ENCODE results near the gene STUM. TPM values are rescaled to one million over a fixed set of nuclear protein-coding genes. Genes with fewer than 3 reads are reported as not detected.
A peak's percentile ranks its signal among the peaks of the same experiment; 100 is the strongest.

The STUM gene
- total and polyA plus RNA-seq, 4 experiments from 2014 or later, result 0.03 TPM; not detected in 3

DNA sequence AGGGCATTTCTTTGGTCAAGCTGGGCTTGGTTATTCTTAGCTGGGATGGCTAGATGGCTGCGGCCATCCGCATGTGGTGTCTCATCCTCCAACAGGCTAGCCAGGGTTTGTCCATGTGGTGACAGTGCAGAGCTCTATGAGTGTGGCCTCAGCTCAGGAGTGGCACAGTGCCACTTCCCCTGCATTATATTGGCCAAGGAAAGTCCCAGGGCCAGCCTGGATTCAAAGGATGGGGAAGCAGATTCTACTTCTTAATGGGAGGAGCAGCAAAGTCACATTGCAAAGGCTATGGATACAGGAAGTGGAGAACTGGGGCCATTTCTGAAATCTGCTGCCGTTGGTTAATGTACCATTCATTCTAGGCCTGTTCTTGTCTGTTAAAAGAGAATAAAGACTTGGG is 34.4 kb downstream of the STUM start:
- H3K9me3 Mint-ChIP-seq, result peaks cover 0 to 2% (median 0%) of the 10 kb centered on the region in 8 donors
- ChIA-PET POLR2A (ENCODE audit: partially characterized antibody) (no interaction called here), CTCF (ENCODE audit: partially characterized antibody) (interaction anchor here (2.0 kb wide), 1 partner anchor 15 kb away, joined by 7 read pairs; no protein-coding TSS in a partner anchor)
- DNase-seq, result no peak
- no peaks in the 10 kb centered on the region for H3K9me3 ChIP-seq (ENCODE audit: control insufficient read depth in 1 of 2, low read length in 2 of 2)
- H3K27me3 Mint-ChIP-seq, result peaks cover 3% of the 10 kb centered on the region in 2 donors
- intact Hi-C loops (cut with micrococcal nuclease), result no loop called here
- H3K4me1 Mint-ChIP-seq, result peaks cover 0 to 1% (median 0%) of the 10 kb centered on the region in 4 donors
- H3K36me3 Mint-ChIP-seq, result no peaks in the 10 kb centered on the region
- H3K27me3 ChIP-seq (ENCODE audit: insufficient read depth, low read length), result no peaks in the 10 kb centered on the region
- H3K27ac Mint-ChIP-seq, result no peak overlapping the region
- H3K4me1 ChIP-seq (ENCODE audit: insufficient read depth, low read length), result no peaks in the 10 kb centered on the region
- no peak overlapping the region for H3K4me3 Mint-ChIP-seq
- H3K27ac ChIP-seq (ENCODE audit: low read depth, low read length), result no peak overlapping the region
- H3K4me3 ChIP-seq (ENCODE audit: low read length in 2 of 2), result no peak overlapping the region
- no peaks in the 10 kb centered on the region for H3K36me3 ChIP-seq (ENCODE audit: insufficient read depth, low read length)

DNA sequence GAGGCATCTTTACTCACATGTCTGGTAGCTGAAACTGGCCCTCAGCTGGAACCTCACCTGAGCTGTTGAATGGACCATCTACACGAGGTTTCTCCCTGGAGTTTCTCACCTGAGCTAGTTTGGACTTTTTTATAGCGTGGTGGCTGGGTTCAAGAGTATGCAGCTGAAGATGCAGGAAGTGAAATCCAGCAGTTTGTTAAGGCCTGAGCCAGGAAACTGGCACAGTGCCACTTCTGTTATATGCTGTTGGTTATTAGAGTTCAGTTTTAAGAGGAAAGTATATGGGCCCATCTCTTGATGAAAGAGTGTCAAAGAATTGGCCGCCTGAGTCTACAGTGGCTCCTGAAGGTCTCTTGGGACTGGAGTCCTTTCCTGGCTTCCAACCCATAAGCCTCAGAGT is 35.6 kb downstream of the STUM start:
- H3K27me3 Mint-ChIP-seq, result peaks cover 3% of the 10 kb centered on the region in 2 donors
- intact Hi-C loops (cut with micrococcal nuclease), result no loop called here
- H3K9me3 ChIP-seq (ENCODE audit: control insufficient read depth in 1 of 2, low read length in 2 of 2), result no peaks in the 10 kb centered on the region
- H3K36me3 ChIP-seq (ENCODE audit: insufficient read depth, low read length), result no peaks in the 10 kb centered on the region
- CTCF ChIA-PET (ENCODE audit: partially characterized antibody), result interaction anchor here (2.8 kb wide), 1 partner anchor 24 kb away, joined by 9 read pairs; no protein-coding TSS in a partner anchor
- H3K4me3 Mint-ChIP-seq, result no peak overlapping the region
- no peaks in the 10 kb centered on the region for H3K36me3 Mint-ChIP-seq
- DNase-seq, result no peak
- H3K9me3 Mint-ChIP-seq, result peaks cover 0 to 2% (median 0%) of the 10 kb centered on the region in 8 donors
- POLR2A ChIA-PET (ENCODE audit: partially characterized antibody), result no interaction called here
- H3K27me3 ChIP-seq (ENCODE audit: insufficient read depth, low read length), result no peaks in the 10 kb centered on the region
- H3K27ac Mint-ChIP-seq, result peak overlapping the region in 2 of 7 donors; percentile 5 to 8
- H3K27ac ChIP-seq (ENCODE audit: low read depth, low read length), result no peak overlapping the region
- H3K4me1 ChIP-seq (ENCODE audit: insufficient read depth, low read length), result no peaks in the 10 kb centered on the region
- H3K4me1 Mint-ChIP-seq, result peaks cover 0 to 1% (median 0%) of the 10 kb centered on the region in 4 donors
- H3K4me3 ChIP-seq (ENCODE audit: low read length in 2 of 2), result no peak overlapping the region

DNA sequence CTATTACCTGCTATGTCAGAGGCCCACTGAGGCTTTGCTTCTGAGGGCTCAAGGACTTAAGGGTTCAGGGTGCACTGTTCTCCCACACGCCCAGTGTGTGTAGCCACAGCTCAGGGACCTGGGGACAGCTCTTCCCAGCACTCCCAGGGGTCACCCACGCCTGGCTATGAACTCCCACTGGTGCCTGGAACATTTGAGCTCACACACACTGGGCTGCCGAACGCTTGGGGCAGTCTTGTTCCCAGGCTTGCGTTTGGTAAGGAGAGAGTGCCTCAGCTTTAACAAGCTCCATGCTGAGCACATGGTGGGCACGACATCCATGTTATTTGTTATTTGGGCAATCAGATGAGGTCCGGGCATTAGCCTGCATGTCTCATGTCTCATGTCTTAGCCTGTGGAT is 37.6 kb downstream of the STUM start:
- no peak for DNase-seq
- H3K27me3 ChIP-seq (ENCODE audit: insufficient read depth, low read length), result no peaks in the 10 kb centered on the region
- Mint-ChIP-seq H3K36me3 (no peaks in the 10 kb centered on the region), H3K27ac (no peak overlapping the region), H3K9me3 (no peaks in the 10 kb centered on the region), H3K4me1 (peaks cover 0 to 1% (median 0%) of the 10 kb centered on the region in 4 donors), H3K4me3 (no peak overlapping the region), H3K27me3 (peaks cover 3 to 11% of the 10 kb centered on the region in 2 donors)
- intact Hi-C loops (cut with micrococcal nuclease), result no loop called here
- no peak overlapping the region for H3K27ac ChIP-seq (ENCODE audit: low read depth, low read length)
- ChIA-PET POLR2A (ENCODE audit: partially characterized antibody) (no interaction called here), CTCF (ENCODE audit: partially characterized antibody) (interaction anchor here (0.8 to 2.8 kb wide), 3 partner anchors 23 to 115 kb away, joined by 3 to 9 read pairs (median 4); no protein-coding TSS in a partner anchor)
- no peaks in the 10 kb centered on the region for H3K9me3 ChIP-seq (ENCODE audit: control insufficient read depth in 1 of 2, low read length in 2 of 2)
- no peak overlapping the region for H3K4me3 ChIP-seq (ENCODE audit: low read length in 2 of 2)
- no peaks in the 10 kb centered on the region for H3K4me1 ChIP-seq (ENCODE audit: insufficient read depth, low read length)
- no peaks in the 10 kb centered on the region for H3K36me3 ChIP-seq (ENCODE audit: insufficient read depth, low read length)

DNA sequence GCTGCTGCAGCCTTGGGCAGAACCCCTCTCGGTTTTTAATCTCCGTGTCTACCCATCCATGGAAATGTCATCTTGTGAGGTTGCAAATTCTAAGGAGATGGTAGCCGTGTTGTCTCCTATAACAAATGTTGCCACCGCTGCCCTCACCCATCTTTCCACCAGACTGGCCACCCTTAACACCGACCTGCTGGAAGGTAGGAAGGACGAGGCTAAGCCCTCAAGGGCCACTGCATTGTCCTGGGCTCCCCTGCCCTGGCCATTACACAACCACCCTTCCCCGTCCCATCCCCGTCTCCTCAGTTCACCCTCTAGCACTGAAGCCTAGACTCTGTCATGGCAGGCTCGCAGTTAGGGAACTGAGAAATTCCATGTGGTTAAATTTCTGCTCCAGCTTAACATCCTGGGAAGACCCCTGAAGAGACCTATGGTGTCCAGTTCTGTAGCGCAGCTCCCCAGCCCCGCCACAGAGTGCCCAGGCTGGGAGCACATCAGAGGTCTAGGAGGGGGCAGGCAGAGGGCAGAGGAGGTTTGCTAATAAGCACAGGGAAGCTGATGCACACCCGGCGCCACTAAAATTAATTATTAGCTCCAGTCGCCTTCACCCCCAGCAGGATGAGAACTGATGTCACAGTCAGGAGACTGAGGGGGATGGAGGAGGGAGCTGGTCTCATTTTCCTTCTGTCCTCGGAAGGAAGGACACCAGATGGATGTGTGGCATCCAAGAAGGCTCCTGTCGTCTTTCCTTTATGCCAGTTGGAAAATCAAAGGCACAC is 38.3 kb downstream of the STUM start:
- no peak overlapping the region for H3K27ac ChIP-seq (ENCODE audit: low read depth, low read length)
- Mint-ChIP-seq H3K9me3 (no peaks in the 10 kb centered on the region), H3K36me3 (no peaks in the 10 kb centered on the region), H3K4me3 (no peak overlapping the region), H3K27me3 (peaks cover 3 to 12% of the 10 kb centered on the region in 2 donors), H3K4me1 (peaks cover 0 to 1% (median 0%) of the 10 kb centered on the region in 4 donors), H3K27ac (no peak overlapping the region)
- intact Hi-C loops (cut with micrococcal nuclease), result no loop called here
- H3K4me1 ChIP-seq (ENCODE audit: insufficient read depth, low read length), result no peaks in the 10 kb centered on the region
- DNase-seq, result no peak
- no peak overlapping the region for H3K4me3 ChIP-seq (ENCODE audit: low read length in 2 of 2)
- ChIA-PET POLR2A (ENCODE audit: partially characterized antibody) (no interaction called here), CTCF (ENCODE audit: partially characterized antibody) (interaction anchor here (0.8 kb wide), 1 partner anchor 114 kb away, joined by 3 read pairs; no protein-coding TSS in a partner anchor)
- H3K36me3 ChIP-seq (ENCODE audit: insufficient read depth, low read length), result no peaks in the 10 kb centered on the region
- no peaks in the 10 kb centered on the region for H3K27me3 ChIP-seq (ENCODE audit: insufficient read depth, low read length)
- H3K9me3 ChIP-seq (ENCODE audit: control insufficient read depth in 1 of 2, low read length in 2 of 2), result no peaks in the 10 kb centered on the region

DNA sequence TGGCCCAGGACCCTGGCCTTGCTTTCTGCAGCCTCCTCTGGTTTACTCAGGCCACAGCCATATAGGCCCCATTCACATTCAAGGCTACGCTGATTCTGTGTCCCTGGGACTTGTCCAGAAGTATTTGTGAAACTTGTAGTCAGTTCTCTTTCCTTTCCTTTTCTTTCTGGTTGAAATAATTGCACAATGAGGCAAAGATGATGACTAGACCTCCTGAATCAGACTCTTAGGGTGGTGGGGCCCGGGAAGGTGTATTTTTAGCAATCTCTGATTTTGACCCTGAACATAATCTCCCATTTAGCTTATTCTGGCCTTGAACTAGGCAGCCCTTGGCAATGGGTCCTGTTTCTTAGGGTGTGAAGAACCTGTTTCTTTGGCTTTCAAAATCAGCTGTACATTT is 39.9 kb downstream of the STUM start:
- ChIA-PET POLR2A (ENCODE audit: partially characterized antibody) (no interaction called here), CTCF (ENCODE audit: partially characterized antibody) (no interaction called here)
- Histone ChIP-seq H3K4me3 (ENCODE audit: low read length in 2 of 2) (no peak overlapping the region), H3K4me1 (ENCODE audit: insufficient read depth, low read length) (no peaks in the 10 kb centered on the region), H3K36me3 (ENCODE audit: insufficient read depth, low read length) (no peaks in the 10 kb centered on the region), H3K27me3 (ENCODE audit: insufficient read depth, low read length) (no peaks in the 10 kb centered on the region), H3K27ac (ENCODE audit: low read depth, low read length) (no peak overlapping the region), H3K9me3 (ENCODE audit: control insufficient read depth in 1 of 2, low read length in 2 of 2) (no peaks in the 10 kb centered on the region)
- peaks cover 0 to 3% (median 0%) of the 10 kb centered on the region in 8 donors for H3K9me3 Mint-ChIP-seq
- H3K4me3 Mint-ChIP-seq, result no peak overlapping the region
- no peak overlapping the region for H3K27ac Mint-ChIP-seq
- DNase-seq, result no peak
- no peaks in the 10 kb centered on the region for H3K36me3 Mint-ChIP-seq
- H3K4me1 Mint-ChIP-seq, result peaks cover 0 to 1% (median 0%) of the 10 kb centered on the region in 4 donors
- intact Hi-C loops (cut with micrococcal nuclease), result no loop called here
- H3K27me3 Mint-ChIP-seq, result peaks cover 7 to 13% of the 10 kb centered on the region in 2 donors

DNA sequence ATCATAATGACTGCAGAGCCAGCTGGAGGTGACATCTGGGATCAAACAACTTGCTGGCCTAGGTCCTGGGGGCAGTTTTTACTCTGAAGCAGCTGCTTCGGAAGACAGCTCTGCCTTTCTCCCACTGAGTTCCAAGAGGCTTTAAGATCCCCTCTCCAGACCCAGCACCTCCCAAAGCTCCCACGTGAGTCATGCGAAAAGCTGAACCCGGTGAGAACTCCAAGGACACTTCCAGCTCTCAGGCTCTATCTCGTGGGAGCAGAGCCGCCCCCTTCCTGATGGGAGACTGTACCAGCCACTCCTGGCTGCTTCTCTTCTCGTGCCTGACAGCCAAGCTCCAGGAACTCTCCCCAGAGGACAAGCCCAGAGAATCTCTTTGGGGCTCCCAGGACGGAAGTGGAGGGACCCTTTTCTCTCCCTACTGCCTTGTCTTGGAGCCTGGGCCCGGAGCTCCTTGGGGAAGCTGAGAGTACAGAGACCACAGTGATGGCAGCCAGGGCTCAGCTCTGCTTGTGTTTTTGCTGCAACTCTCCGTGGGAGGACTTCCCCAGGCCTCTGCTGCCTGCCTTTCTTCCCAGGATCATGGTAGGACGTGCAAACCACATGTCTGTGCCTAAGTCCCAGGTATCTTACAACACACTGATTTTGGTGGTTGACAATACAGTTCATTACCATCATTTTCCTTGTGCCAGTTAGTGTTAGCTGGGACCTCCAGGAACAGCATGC is 40.6 kb downstream of the STUM start:
- Mint-ChIP-seq H3K27me3 (peaks cover 7 to 16% of the 10 kb centered on the region in 2 donors), H3K27ac (no peak overlapping the region), H3K9me3 (peaks cover 0 to 3% (median 0%) of the 10 kb centered on the region in 8 donors), H3K4me1 (peaks cover 0 to under 1% (median 0%) of the 10 kb centered on the region in 4 donors), H3K36me3 (no peaks in the 10 kb centered on the region), H3K4me3 (no peak overlapping the region)
- Histone ChIP-seq H3K27me3 (ENCODE audit: insufficient read depth, low read length) (no peaks in the 10 kb centered on the region), H3K27ac (ENCODE audit: low read depth, low read length) (no peak overlapping the region), H3K36me3 (ENCODE audit: insufficient read depth, low read length) (no peaks in the 10 kb centered on the region), H3K4me3 (ENCODE audit: low read length in 2 of 2) (no peak overlapping the region), H3K9me3 (ENCODE audit: control insufficient read depth in 1 of 2, low read length in 2 of 2) (no peaks in the 10 kb centered on the region), H3K4me1 (ENCODE audit: insufficient read depth, low read length) (no peaks in the 10 kb centered on the region)
- intact Hi-C loops (cut with micrococcal nuclease), result no loop called here
- ChIA-PET POLR2A (ENCODE audit: partially characterized antibody) (no interaction called here), CTCF (ENCODE audit: partially characterized antibody) (interaction anchor here (0.6 to 1.4 kb wide), 2 partner anchors 20 to 669 kb away, joined by 3 read pairs; no protein-coding TSS in a partner anchor)
- DNase-seq, result no peak

DNA sequence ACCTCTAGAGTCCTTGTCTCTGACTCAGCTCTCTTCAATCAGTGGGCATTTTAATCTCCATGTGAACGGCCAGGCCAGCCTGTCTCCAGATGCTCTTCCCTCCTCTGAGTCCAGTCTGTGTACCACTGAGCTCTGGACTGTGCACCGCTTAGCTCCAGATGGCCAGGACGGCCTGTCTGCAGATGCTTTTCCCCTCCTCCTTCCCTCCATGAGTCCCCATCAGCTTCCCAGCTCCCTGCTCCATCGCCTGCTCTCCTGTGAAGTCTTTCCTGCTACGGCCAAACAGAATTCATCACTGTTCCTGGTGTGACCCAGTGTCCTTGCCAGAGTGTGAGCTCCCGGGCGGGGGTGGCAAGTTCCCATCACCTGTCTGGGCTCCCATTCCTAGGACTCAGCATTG is 42.0 kb downstream of the STUM start:
- H3K36me3 ChIP-seq (ENCODE audit: insufficient read depth, low read length), result no peaks in the 10 kb centered on the region
- Mint-ChIP-seq H3K9me3 (peaks cover 0 to 3% (median 0%) of the 10 kb centered on the region in 8 donors), H3K27me3 (peaks cover 9 to 19% of the 10 kb centered on the region in 2 donors), H3K4me1 (no peaks in the 10 kb centered on the region), H3K27ac (peak overlapping the region in 1 of 7 donors; percentile 75), H3K36me3 (no peaks in the 10 kb centered on the region), H3K4me3 (no peak overlapping the region)
- no peaks in the 10 kb centered on the region for H3K9me3 ChIP-seq (ENCODE audit: control insufficient read depth in 1 of 2, low read length in 2 of 2)
- no peaks in the 10 kb centered on the region for H3K27me3 ChIP-seq (ENCODE audit: insufficient read depth, low read length)
- ChIA-PET CTCF (ENCODE audit: partially characterized antibody) (interaction anchor here (1.4 kb wide), 1 partner anchor 18 kb away, joined by 3 read pairs; no protein-coding TSS in a partner anchor), POLR2A (ENCODE audit: partially characterized antibody) (no interaction called here)
- no peak for DNase-seq
- intact Hi-C loops (cut with micrococcal nuclease), result no loop called here
- H3K4me1 ChIP-seq (ENCODE audit: insufficient read depth, low read length), result no peaks in the 10 kb centered on the region
- no peak overlapping the region for H3K4me3 ChIP-seq (ENCODE audit: low read length in 2 of 2)
- no peak overlapping the region for H3K27ac ChIP-seq (ENCODE audit: low read depth, low read length)

Data from CD4-positive, alpha-beta memory T cell (primary cell).